HepG2 (cell line): ENCODE results near the gene ESPN. TPM values are rescaled to one million over a fixed set of nuclear protein-coding genes. Genes with fewer than 3 reads are reported as not detected.
A peak's percentile ranks its signal among the peaks of the same experiment; 100 is the strongest.

Experiments
- HNF4A ChIP-seq: sonication (generic); formaldehyde crosslinking; IDR thresholded peaks from 2 replicates; pipeline ENCODE4 v1.4.0; 2020; ENCODE audit warnings: missing genetic modification reagents
- IKZF4 ChIP-seq: sonication (generic); formaldehyde crosslinking; IDR thresholded peaks from 2 replicates; pipeline ENCODE4 v1.5.1; 2020; ENCODE audit warnings: borderline replicate concordance, mild to moderate bottlenecking, low read depth, missing genetic modification reagents; ENCODE audit errors: not compliant biosample characterization
- JUNB ChIP-seq: sonication (generic); formaldehyde crosslinking; IDR thresholded peaks from 2 replicates; pipeline ENCODE4 v1.8.0; 2022; ENCODE audit warnings: missing genetic modification reagents, mild to moderate bottlenecking, borderline replicate concordance
- KAT7 ChIP-seq: IDR thresholded peaks from 2 replicates; pipeline ENCODE4 v1.6.1; 2018; ENCODE audit warnings: borderline replicate concordance, missing compliant biosample characterization
- PRDM15 ChIP-seq: sonication (generic); formaldehyde crosslinking; IDR thresholded peaks from 2 replicates; pipeline ENCODE4 v1.4.0; 2020; ENCODE audit warnings: missing genetic modification reagents
- REXO4 ChIP-seq: sonication (generic); formaldehyde crosslinking; IDR thresholded peaks from 2 replicates; pipeline ENCODE4 v1.8.0; 2022; ENCODE audit warnings: missing genetic modification reagents, mild to moderate bottlenecking, borderline replicate concordance
- STAT6 ChIP-seq: sonication (generic); formaldehyde crosslinking; IDR thresholded peaks from 2 replicates; pipeline ENCODE4 v1.4.0; 2020; ENCODE audit warnings: missing genetic modification reagents, mild to moderate bottlenecking, borderline replicate concordance
- THAP11 ChIP-seq: IDR thresholded peaks from 2 replicates; pipeline ENCODE4 v1.6.1; 2016; ENCODE audit warnings: missing biosample characterization, missing genetic modification reagents
- ZMYM3 ChIP-seq: sonication (generic); formaldehyde crosslinking; IDR thresholded peaks from 2 replicates; pipeline ENCODE4 v1.5.1; 2020; ENCODE audit warnings: mild to moderate bottlenecking, missing genetic modification reagents
- ZNF280D ChIP-seq: sonication (generic); formaldehyde crosslinking; IDR thresholded peaks from 2 replicates; pipeline ENCODE4 v1.5.1; 2020; ENCODE audit warnings: mild to moderate bottlenecking, missing genetic modification reagents
- polyA plus RNA-seq, 8 experiments: library from polyadenylated mRNA; depleted of rRNA in 3 of 8; stranded (reverse) in 7 of 8; unstranded in 1 of 8; fragments of >200 nt; fragmentation: Illumina TruSeq in 4 of 8; extraction: Trizol in 4 of 8; gene quantifications; 2 replicates each; pipeline versions ENCODE4 v1.2.1 to v1.2.3, GENCODE V29; 2011 to 2016; ENCODE audit warnings: low read depth in 4 of 8, missing spikeins in 1 of 8, mixed read lengths in 1 of 8; ENCODE audit not compliant: insufficient read depth in 1 of 8
- total RNA-seq, 5 experiments: library from RNA; depleted of rRNA; stranded (reverse); fragments of >200 nt; fragmentation: Illumina TruSeq; extraction: Trizol; gene quantifications; 2 replicates each; pipeline ENCODE4 v1.2.3, GENCODE V29; 2016; ENCODE audit warnings: low read depth in 1 of 5
- TF ChIP-seq, protein P1 (sequence below): IDR thresholded peaks from 2 replicates; pipeline ENCODE4 v1.6.1; 2016; ENCODE audit warnings: low read depth, missing genetic modification reagents, missing compliant biosample characterization
- TF ChIP-seq, protein P2 (sequence below): IDR thresholded peaks from 2 replicates; pipeline ENCODE4 v1.6.1; 2016; ENCODE audit warnings: missing genetic modification reagents, missing compliant biosample characterization

ESPN gene
- total and polyA plus RNA-seq, 2 of the 13 experiments (the other 11 are each of a cell fraction or from before 2014, with no cell fraction given) = 48.6 to 54.2 TPM

DNA sequence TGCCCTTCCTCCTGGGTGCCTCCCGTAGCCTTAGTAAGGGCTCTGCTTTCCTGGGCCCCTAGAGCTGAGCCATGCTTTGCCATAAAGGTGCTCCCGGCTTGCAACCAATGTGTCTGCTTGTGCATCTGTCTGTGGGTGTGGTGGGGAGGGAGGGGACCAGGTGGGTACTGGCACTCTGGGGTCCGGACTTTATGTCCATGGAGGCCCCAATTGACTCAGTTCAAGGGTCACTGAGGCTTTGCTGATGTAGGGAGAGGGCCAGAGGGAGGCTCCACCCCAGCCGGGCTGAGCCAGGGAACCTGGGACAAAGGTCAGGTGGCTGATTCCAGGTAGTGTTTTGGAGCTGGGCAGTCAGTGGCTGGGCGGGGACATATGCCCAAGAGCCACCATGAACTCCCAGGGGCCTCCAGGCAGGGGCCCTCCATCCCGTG, 26.4 kb downstream of the ESPN start (continued):
- TF ChIP-seq STAT6 (CRISPR knock-in tag) (no peak), JUNB (CRISPR knock-in tag) (peak; percentile 42; the same call in 1 of the 2 replicates), THAP11 (CRISPR knock-in tag) (peak; percentile 55; the same call in 1 of the 2 replicates), ZMYM3 (no peak), KAT7 (CRISPR knock-in tag) (no peak; the same call in 1 of the 2 replicates), ZNF280D (CRISPR knock-in tag) (no peak), PRDM15 (CRISPR knock-in tag) (peak; percentile 30; the same call in 1 of the 2 replicates), IKZF4 (no peak), REXO4 (CRISPR knock-in tag) (no peak), HNF4A (CRISPR knock-in tag) (peak; percentile 98)
- TF ChIP-seq, protein P1, sequence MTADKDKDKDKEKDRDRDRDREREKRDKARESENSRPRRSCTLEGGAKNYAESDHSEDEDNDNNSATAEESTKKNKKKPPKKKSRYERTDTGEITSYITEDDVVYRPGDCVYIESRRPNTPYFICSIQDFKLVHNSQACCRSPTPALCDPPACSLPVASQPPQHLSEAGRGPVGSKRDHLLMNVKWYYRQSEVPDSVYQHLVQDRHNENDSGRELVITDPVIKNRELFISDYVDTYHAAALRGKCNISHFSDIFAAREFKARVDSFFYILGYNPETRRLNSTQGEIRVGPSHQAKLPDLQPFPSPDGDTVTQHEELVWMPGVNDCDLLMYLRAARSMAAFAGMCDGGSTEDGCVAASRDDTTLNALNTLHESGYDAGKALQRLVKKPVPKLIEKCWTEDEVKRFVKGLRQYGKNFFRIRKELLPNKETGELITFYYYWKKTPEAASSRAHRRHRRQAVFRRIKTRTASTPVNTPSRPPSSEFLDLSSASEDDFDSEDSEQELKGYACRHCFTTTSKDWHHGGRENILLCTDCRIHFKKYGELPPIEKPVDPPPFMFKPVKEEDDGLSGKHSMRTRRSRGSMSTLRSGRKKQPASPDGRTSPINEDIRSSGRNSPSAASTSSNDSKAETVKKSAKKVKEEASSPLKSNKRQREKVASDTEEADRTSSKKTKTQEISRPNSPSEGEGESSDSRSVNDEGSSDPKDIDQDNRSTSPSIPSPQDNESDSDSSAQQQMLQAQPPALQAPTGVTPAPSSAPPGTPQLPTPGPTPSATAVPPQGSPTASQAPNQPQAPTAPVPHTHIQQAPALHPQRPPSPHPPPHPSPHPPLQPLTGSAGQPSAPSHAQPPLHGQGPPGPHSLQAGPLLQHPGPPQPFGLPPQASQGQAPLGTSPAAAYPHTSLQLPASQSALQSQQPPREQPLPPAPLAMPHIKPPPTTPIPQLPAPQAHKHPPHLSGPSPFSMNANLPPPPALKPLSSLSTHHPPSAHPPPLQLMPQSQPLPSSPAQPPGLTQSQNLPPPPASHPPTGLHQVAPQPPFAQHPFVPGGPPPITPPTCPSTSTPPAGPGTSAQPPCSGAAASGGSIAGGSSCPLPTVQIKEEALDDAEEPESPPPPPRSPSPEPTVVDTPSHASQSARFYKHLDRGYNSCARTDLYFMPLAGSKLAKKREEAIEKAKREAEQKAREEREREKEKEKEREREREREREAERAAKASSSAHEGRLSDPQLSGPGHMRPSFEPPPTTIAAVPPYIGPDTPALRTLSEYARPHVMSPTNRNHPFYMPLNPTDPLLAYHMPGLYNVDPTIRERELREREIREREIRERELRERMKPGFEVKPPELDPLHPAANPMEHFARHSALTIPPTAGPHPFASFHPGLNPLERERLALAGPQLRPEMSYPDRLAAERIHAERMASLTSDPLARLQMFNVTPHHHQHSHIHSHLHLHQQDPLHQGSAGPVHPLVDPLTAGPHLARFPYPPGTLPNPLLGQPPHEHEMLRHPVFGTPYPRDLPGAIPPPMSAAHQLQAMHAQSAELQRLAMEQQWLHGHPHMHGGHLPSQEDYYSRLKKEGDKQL = no peak
- TF ChIP-seq, protein P2, sequence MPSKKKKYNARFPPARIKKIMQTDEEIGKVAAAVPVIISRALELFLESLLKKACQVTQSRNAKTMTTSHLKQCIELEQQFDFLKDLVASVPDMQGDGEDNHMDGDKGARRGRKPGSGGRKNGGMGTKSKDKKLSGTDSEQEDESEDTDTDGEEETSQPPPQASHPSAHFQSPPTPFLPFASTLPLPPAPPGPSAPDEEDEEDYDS (CRISPR knock-in tag) = peak; percentile 87
